Measurements from ENCODE around the gene GATA6.
A peak's percentile ranks its signal among the peaks of the same experiment; 100 is the strongest.

Gene GATA6

DNA sequence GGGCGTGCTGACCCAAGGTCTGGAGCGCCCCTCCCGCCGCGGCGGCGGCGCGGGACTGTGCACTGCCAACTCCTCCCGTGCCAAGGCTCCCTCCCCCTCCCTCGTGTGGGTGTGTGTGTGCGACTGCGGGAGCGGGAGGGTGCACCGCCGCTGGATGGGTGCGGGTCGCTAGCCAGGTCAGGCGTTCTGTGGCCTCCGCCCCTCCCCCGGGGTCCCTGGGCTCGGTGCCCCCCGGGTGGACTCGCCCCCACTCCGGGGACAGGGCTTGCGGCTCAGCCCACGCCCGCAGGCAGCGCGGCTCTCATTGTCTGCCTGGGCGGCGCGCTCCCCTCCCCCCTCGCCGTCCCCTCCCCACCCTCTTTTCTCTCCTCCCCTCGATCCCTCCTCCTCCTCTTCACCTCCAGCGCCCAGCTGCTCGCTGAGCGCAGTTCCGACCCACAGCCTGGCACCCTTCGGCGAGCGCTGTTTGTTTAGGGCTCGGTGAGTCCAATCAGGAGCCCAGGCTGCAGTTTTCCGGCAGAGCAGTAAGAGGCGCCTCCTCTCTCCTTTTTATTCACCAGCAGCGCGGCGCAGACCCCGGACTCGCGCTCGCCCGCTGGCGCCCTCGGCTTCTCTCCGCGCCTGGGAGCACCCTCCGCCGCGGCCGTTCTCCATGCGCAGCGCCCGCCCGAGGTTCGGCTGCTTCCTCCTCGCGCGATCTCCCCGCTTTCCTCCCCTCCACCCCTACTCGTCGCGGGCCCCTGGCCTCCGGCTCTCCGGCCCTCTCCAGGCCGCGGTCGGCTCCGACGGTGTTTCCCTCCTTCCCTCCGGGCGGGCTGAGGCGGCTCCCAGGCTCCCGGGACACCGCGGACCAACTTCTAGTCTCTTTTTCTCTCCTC lies at the start of gene GATA6:
TSS of gene GATA6 (plus strand) at position 579 of the 878 bp plus-strand sequence. CDS start 1,556 bp downstream, outside the sequence.
- DNase-seq (ENCODE audit: low read depth in 2 of 2), result peak; percentile 70 to 74

DNA sequence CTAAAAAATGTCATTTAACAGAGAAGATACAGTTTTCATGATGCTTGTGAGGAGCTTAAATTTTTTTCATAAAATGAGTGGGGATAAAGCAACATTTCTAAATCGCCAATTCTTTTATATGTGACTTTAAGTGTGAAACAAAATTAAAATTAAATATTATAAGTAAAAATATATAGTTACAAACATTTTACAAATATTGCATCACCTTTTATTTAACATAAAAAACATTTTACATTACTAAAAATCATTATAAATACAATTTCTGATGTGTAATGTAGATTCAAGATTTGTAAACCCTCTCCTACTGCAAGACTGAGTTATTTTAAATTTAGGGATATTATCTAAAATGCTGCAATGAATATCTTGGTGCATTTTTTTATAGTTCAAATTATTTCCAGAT lies 44.4 kb upstream of the GATA6 start:
- DNase-seq (ENCODE audit: low read depth in 2 of 2), result no peak

DNA sequence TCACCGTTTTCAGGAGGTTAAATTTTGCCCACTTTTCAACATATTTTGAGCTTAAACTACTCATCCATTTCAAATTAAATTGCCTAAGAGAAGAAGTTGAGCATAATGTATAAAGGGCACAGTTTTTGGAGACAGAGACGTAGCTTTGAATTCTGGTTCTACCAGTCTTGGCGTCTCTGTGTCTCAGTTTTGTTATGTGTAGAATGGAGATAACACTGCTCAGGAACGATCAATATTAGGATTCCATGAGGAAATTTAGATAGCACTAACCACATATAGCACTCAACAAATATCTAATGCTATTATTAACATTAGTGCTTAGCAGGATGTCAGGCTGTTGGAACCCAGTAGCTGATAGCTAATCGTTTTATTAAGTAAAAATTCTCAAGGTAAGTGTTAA lies 40.4 kb upstream of the GATA6 start:
- DNase-seq (ENCODE audit: low read depth in 2 of 2), result no peak

DNA sequence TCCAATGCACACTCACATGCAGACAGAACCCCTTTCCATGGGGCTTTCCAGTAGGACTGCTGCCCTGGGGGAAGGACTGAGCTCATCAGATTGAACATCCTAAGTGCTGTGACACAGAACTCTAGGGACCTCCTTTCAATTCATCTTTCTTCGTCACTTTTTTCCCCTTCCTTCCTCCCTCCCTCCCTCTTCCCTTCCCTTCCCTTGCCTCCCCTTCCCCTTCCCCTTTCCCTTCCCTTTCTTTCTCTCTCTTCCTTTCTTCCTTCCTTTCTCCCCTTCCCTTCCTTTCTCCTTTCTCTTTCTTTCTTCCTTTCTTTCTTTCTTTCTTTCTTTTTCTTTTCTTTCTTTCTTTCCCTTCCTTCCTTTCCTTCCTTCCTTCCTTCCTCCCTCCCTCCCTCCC lies 39.6 kb upstream of the GATA6 start:
- DNase-seq (ENCODE audit: low read depth in 2 of 2), result no peak

DNA sequence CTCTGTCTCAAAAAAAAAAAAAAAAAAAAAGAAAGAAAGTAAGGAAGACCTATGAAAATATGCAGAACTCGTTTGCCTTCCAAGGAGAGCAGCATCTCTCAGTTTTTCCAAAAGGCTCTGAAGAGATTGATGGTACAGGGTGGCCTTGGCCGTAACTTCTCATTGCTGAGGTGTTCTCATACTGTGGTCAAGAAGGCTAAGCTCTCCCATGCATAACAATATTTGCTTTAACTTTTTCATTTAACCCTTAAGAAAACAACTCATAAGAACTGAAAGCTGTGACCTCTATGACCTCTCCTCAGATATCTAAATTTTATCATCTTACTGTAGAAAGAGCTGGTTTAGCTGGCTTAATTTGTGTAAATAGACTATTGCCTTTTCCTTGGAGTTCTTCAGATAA lies 37.1 kb upstream of the GATA6 start:
- DNase-seq (ENCODE audit: low read depth in 2 of 2), result no peak

DNA sequence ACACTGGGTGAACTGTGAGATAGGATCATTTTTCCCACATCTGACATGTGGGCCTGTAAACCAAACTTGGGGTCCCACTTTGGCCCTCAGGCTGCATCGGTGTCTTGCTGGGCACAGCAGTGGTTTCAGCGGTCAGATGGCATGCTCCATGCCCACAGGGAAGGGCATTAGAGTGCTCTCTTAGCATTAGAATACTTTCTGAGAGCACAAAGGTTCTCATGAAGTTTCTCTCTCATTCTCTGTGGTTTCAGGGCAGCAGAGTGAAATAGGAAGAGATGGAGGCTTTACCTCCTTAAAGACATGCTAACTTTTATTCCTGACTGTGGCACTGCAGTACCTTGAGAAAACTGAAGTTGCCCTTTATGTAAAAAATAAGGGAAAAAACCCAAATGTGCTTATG lies 36.6 kb upstream of the GATA6 start:
- no peak for DNase-seq (ENCODE audit: low read depth in 2 of 2)

DNA sequence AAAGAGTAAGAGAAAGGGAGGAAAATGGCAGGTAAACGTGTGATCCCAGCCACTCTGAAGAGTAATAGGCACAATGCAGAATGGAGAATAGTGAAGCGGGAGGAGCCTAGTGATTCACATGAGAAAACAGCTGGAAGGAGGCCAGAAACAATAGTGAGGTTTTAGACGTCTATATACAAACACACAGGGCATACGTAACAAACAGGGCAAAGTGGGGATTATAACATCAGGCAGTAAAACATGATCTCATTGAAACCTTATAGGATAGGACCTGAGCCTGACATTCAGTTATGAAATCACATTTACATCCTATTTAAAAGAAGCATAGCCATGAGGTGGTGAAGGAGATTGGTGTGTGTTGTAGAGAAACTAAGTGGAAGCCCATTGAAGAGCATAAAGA lies 33.0 kb upstream of the GATA6 start:
- DNase-seq (ENCODE audit: low read depth in 2 of 2), result no peak

DNA sequence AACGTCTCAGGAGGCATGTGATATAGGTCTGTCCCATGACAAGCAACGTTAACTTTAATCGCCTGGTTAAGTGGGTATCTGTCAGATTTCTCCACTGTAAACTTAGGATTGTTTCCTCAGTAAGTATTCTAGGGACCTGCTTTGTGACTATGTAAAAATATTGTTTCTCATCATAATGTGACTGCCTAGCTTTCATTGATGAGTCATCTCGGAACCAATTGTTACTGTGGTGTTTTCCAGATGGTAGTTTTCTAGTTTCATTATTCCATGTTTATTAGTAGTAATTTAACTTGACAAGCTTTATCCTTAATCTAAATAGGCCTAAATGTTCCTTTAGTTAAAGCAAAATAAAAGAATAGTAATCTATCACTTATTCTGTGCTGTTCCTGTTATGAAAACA lies 28.2 kb upstream of the GATA6 start:
- DNase-seq (ENCODE audit: low read depth in 2 of 2), result no peak

DNA sequence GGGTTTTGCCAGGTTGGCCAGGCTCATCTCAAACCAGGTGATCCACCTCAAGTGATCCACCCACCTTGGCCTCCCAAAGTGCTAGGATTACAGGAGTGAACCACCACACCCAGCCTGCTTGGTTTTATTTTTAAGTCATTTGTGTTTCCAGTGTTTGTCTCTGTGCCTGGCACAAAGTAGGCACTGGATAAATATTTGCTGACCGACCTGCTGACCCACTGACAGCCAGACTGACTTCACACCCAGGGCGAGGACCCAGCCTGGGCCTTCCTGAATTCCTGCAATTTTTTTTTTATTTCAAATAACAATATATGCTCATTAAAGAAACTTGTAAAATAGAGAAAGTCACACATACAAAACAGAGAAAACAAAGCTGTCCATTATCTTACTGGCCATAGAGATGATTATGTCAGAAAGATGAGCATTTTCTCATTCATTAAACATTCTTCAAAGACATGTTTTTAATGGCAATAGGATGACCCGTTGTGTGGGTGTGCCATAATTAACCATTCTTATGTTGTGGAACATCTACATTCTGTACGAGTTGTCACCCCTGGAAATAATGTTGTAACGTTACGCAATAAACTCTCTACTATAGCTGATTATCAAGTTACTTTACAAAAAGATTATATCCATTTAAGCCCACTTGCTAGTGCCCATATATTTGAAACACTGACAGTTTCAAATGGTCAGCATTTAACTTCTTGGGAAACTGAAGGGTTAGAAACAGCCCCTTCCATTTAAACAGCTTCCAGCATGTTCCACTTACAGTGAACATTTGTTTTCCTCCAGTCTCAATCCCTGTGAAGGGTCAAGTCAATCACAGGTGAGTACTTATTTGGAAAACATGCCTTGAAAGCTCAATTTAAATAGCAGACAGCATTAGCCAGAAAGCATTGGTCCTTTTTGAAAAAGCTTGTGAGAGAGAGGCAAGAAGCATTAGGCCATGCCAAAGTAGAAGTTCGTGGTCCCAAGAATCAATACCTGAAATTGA lies 25.7 kb upstream of the GATA6 start:
- DNase-seq (ENCODE audit: low read depth in 2 of 2), result no peak

DNA sequence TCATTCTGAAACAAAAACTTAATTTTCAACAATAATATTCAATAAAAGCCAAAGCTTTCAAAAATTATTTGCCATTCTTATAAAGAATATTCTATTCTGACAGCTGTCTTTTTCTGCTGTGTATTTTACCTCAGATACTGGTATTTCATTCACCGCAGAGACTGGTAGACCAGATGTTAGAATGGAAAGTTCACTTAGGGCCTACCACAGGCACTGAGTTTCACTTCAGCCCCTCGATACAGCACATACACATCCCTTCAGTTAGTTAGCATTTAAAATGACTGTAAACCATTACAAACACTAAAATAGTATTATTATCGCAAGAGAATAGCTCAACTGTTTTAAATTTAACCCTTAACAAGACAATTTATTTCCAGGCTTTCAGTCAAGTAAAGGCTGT lies 24.2 kb upstream of the GATA6 start:
- DNase-seq (ENCODE audit: low read depth in 2 of 2), result no peak

DNA sequence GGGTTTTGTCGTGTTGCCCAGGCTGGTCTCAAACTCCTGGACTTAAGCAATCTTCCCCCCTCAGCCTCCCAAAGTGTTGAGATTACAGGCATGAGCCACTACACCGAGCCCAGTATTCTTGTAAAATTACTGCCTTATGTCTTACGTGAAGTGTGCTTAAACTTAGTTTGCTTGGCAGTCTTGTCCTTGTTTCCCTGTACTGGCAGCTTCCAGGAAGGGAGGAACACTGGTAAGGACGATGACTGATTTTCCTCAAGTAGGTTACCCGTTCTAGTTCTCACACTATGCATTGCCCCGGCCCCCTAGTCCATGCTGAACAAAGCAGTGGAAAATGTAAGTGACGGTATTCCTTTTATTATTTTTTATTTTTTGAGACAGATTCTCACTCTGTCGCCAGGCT lies 19.7 kb upstream of the GATA6 start:
- no peak for DNase-seq (ENCODE audit: low read depth in 2 of 2)

DNA sequence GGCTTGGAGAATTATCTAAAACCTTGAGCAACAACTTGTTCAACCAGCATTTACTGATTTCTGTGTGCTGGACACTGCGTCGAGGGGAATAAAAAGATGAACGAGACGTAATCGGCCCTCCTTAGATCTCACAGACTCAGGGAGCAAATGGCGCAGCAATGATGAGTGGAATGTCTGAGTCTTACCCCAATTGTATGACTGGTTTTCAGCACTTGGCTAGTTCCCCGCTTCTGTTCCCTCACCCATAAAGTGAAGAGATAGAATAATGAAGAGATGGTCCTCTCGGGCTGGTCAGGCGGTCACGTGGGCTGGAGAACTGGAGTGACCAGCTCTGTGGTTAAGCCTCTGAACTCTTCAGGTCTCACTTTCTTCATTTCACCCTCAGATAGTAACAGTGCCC lies 17.3 kb upstream of the GATA6 start:
- DNase-seq (ENCODE audit: low read depth in 2 of 2), result no peak

DNA sequence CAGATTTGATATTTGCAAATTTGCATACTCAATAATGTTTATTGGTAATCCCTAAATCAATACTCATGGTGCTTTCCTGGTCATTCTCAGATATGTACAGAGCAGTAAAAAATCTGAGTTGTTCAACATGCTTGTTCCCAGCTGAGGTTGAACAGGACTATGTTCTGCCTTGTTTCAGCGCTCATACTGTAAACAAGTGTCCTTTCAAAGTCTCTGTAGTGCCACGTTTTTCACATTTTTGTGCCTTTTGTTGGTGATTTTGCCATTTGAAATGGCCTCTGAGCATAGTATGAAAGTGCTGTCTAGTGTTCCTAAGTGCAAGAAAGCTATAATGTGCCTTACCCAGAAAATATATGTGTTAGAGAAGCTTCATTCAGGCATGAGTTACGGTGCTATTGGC lies 16.0 kb upstream of the GATA6 start:
- DNase-seq (ENCODE audit: low read depth in 2 of 2), result no peak

DNA sequence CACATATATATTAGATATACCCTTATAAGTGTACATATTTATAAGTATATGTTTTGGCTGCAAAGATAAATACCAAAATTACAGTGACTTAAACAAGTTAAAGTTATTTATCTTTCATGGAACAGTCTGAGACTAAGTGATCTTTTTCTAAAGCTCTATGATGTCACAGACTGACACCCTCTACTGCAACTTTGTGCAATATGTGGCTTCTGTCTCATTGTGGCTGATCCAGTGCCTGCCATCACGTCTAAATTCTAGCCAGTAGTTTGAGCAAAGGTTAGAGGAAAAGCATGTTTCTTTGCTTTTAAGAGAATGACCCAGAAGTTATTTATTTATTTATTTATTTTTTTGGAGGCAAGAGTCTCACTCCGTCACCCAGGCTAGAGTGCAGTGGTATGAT lies 13.8 kb upstream of the GATA6 start:
- DNase-seq (ENCODE audit: low read depth in 2 of 2), result no peak

DNA sequence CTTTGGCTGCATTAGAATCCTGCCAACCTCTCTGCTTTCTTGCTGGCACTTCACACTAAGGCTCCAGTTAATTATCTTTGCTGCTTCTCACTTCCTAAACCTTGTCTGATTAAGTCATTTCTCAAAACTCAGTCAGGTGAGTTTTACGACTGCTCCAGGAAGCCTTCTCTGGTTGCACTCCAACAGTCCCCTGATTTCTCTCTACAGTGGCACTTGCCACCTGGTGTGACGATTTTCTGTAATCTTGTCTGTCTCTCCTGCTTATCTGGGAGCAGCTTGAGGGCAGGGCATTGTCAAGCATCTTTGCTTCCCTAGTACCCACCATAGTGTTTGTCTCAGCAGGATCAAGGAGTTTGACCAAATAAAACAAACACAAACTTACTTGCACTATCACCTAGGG lies 10.4 kb upstream of the GATA6 start:
- no peak for DNase-seq (ENCODE audit: low read depth in 2 of 2)

DNA sequence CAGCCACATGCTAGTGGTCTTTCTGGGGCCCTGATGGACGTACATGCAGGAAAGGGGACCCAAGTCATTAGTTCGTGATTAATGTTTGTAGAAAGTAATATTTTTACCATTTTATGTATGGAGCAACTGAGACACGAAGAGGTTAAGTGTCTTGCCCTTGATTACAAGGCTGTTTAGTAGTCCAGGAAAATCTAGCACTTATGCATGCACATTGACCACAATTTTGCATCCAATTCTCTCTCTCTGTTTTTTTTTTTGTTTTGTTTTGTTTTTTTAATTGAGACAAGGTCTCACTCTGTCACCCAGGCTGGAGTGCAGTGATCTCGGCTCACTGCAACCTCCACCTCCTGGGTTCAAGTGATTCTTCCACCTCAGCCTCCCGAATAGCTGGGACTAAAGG lies 8.3 kb upstream of the GATA6 start:
- DNase-seq (ENCODE audit: low read depth in 2 of 2), result no peak

DNA sequence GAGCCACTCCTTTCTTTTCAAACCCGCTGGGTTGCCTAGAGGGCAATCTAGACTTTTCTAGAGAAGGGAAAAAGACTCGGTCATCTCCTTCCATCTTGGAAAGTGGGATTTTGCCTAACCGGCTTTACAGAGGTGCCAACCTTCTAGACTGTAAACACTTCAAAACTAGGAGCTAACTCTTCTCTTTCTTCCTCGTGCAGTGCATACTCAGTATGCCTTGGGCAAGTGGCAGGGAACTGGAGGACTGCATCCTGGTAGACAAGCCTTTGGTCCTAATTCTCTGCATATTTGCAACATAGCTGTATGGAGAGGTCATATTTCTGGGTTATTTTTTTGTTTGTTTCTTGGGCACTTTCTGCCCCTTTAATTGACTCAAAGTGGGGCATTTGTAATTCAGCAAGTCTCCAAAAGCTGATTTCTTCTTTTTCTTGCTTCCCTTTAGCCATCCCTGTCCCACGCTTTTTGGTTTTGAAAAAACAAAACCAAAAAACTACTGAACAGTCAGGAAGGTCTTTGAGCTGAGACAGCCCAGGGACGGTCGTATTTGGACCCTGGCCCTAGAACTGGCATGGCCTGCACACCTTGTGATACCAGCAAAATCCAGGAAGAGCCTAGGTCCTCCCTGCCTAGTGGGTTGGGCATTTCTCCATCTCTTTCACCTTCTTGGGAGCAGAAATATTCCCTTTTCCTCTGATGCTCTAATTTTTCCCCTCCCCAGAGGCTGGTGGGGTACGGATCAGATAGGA lies 5.8 kb upstream of the GATA6 start:
- no peak for DNase-seq (ENCODE audit: low read depth in 2 of 2)

DNA sequence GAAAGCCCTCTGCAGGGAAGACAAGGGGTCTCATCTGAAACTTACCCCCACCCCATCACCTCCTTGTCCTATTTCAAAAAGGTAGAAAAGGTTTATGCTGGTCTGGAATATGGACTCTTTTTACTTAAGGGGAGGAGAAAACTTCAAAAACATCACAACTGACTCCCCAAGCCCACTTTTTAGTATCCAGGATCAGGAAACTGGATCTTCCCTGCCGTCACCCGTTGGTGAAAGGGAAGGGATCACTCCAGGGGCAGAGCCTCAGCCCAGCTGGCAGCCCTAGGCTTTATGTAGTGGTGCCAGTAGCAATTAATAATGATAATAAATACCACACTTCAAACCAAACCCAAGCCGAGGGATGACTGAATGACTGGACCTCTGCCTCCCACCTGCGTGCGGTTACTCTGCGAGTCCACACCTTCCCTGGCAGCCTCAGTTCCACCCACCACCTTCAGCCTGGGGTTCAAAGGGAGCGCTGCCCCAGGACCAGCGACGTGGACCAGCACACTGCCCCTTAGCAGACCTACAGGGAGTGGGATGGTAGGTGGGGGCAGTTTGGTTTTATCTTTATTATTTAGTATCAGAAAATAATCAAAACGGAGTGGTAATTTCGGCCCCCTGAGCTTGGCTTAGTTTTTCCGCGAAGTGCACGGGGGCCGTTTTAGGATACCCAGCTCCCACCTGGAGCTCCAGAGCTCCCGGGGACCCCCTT lies 4.9 kb upstream of the GATA6 start:
- DNase-seq (ENCODE audit: low read depth in 2 of 2), result no peak

DNA sequence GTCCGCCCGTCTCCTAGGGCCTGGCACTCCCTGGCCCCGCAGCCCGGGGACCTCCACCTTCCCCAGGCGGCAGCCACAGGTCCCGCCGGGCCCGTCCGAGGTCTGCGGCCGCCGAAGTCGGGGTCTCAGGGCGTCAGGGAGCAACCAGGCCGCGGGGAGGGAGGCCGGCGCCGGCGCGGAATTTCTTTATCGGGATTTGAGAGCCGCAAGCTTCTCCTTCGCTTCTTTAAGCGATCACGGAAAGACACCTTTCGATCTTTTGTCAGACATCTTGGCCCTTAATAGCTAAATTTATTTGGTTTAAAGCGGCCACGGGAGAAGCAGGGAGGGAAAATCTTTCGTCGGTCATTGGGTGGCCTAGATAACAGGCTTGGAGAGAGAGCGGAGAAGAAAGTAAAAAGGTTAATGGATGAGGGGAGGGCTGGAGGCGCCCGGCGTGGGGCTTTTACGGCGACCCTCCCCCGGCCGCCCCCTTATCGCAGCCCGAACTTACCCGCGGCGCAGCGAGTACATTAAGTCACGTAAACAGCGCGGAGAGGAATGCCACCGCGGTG lies 4.3 kb upstream of the GATA6 start:
- no peak for DNase-seq (ENCODE audit: low read depth in 2 of 2)

DNA sequence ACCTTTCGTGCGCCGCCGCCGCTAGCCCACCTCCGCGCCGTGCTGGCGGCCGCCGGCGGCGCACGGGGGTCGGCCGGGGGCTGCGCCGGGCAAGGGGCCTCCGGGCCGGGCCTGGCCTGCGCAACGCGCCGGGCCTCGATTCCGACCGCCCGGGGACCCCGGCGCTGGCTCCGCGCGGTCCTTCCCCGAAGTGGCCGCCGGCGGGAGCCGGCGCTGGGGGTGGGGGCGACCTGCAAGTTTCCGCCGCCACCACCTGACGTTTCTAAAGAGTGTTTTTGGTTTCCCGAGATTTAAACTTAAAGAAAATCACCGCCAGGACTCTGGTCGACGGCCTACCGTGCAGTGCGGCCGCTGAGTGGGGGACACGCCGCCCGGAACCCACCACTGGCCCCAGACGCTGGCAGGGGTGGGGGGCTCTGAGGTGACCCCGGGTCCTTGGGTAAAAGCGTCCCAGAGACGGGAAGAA lies 3.8 kb upstream of the GATA6 start:
- DNase-seq (ENCODE audit: low read depth in 2 of 2), result no peak
